A549 treated with ZK216348 at 1 μM for 4 hours (cell line): ENCODE data around the gene GIT1. TPM values are rescaled to one million over a fixed set of nuclear protein-coding genes. Genes with fewer than 3 reads are reported as not detected.

Experiments used
- total RNA-seq: library from RNA; stranded (reverse); fragments of 200-300 nt; extraction: Qiagen RNA extraction; gene quantifications from 5 replicates; pipeline ENCODE4 v1.2.3, GENCODE V29; 2022; ENCODE audit warnings: low read depth

The GIT1 gene, protein sequence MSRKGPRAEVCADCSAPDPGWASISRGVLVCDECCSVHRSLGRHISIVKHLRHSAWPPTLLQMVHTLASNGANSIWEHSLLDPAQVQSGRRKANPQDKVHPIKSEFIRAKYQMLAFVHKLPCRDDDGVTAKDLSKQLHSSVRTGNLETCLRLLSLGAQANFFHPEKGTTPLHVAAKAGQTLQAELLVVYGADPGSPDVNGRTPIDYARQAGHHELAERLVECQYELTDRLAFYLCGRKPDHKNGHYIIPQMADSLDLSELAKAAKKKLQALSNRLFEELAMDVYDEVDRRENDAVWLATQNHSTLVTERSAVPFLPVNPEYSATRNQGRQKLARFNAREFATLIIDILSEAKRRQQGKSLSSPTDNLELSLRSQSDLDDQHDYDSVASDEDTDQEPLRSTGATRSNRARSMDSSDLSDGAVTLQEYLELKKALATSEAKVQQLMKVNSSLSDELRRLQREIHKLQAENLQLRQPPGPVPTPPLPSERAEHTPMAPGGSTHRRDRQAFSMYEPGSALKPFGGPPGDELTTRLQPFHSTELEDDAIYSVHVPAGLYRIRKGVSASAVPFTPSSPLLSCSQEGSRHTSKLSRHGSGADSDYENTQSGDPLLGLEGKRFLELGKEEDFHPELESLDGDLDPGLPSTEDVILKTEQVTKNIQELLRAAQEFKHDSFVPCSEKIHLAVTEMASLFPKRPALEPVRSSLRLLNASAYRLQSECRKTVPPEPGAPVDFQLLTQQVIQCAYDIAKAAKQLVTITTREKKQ
- 57.3 to 90.4 TPM (median 79.2 TPM) in 5 replicates for total RNA-seq

DNA sequence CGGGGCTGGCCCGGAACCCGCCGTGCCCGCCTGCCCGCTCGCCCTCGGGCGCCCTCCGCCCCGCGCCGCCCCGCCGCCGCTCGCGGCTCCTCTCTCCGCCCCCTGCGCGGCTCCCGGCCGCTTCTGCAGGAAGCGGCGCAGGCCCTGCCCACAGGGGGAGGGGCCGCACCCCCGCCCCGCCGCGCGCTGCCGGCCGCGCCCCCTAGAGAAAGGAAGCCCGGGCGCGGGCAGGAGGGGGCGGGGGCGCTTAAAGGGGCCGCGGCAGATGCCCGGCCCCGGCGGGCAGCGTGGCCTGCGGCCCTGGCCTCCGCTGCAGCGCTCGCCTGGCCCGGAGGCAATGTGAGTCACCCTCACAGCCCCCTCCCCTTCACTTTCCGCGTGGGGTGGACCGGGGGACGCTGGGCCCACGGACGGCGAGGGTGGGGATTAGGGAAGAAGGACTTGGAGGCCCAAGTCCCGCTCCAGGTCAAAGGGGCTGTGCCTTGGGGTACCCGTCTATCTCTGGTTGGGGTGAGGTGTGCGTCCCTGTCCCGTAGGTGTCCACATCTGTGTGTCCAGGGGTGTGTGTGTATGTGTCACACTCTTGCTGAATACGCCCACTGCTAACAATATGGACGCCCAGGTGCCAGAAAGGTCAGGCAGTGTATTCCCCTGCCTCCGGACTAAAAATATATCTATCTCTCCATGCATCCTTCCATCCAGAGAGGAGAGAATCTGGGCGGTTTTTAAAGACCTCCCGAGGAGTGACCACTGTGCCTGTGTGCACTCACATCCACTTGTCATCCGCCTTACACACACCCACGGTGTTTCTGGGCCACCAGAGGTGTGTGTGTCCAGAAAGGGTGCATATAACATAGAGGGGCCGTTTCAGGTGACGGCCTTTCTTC, at the start of gene GIT1:
Gene GIT1, minus strand, starts transcription at position 125 of the 887 bp plus-strand sequence. CDS start 270 bp downstream, outside the sequence.

DNA sequence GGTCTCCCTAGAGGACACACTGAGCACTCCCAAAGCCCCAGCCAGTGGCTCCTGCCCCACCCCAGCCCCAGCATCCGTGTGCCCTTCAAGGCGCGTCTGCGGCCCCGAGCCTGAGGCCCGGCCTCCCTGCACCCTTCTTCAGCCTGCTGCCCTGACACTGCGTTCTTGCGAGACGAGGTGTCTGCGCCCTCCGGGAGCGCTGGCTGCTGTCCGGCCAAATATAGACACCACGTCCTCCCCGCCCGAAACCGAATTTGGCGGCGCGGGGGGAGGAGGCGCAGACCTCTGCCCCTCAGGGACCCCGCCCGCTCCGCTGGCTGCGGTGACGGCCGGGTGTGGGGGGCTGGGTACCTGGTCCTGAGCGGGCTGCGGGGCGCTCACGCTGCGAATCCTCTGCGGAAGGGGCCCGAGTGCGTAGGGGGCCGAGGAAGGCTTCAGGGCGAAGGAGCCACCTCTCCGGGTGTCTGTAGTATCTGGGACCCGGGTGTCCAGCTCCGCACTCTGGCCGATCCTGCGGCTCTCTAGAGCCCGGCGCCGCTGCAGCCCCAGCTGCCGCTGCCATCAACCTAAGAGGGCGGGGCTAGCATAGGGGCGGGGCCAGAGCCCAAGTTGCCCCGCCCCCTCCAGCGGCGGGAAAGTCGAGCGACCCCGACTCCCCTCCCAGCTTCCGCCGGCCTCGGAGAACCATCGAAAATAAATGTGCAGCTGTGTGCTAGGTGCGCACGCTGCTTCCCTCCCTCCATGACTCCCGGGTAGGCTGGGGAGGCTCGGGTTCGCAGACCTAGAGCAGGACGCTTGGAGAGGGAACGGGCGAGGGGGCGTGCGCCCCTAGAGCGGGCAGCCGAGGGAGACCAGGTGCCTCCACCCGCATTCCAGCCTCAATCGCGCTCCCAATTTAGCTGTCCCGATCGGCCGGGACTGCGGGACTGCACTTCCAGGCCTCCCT, 33.2 kb upstream of the GIT1 start, which contains the start of gene CORO6:
Gene CORO6, minus strand, starts transcription at position 576 of the 946 bp plus-strand sequence. CDS start 1,491 bp downstream, outside the sequence.

DNA sequence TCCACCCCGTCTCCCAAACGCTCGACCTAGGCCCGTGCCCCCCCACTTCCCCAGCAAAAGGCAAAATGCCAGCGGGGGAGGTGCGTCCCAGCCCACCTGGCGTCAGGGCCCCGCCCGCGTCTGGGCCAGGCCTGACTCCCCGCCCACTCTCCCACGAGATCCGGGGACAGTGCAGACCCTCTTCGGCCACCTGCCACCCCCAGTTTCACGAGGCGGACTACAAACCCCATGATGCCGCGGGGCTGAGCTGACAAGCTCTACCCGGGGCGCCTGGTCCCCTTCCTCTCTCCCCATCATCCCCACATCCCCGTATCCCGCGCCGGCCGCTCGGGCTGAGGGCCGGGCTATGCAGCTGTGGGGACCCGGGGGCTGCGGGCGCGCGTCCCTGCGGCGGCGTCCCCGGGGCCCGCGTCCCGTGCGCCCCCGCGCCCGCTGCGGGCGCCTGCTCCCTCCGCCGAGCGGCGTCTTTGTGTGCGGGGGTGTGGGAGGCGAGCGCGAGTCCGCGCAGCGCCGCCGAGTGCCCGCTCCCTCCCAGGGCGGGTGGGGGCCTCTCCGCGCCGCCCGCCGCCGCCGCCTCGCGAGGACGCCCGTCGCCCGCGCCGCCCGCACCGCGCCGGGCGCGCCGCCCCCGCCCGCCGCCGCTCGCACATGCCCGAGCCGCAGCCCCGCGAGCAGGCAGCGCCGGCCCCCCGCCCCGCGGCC, 3.6 kb upstream of the GIT1 start, which contains the start of gene ANKRD13B:
Gene ANKRD13B, plus strand, starts transcription at position 283 of the 702 bp plus-strand sequence. CDS start 490 bp downstream, outside the sequence.

DNA sequence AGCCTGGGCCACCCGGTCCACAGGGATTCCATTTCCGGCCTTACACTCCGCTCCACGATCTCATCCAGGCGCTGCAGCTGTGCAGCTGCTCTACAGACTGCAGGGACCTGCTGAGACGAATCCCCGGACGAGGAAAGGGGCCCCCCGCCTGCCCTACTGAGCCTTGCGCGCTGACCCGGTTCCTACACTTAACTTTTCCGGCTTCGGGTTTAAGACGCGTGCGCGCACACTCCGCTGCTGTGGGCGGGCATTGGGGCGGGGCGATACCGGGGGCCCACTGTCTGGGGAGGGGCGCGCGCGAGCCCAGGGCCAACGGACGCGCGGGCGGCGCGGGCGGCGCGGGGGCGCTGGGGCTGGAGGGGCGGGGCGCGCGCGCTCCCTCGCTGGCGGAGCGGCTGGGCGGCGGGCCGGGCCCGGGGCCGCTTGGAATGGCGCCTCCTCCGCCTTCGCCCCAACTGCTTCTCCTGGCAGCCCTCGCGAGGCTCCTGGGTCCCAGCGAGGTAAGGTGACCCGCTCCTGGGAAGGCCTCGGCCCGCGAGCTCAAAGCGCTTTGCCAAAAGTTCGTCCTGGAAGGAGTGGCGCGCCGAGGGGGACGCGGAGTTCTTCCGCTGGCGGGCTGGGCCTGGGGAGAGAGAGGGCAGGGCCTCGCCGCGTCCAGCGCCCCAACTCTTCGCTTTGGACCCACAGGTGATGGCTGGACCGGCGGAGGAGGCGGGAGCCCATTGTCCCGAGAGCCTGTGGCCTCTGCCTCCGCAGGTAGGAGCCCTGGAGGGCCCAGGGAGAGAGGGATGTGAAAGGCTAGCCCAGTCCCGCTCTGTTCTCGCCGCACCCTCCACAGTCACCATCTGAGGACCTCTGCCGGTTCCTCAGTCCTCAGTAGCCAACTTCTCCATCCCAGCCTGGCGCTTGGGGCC, 20.9 kb downstream of the GIT1 start, which contains the start of gene TP53I13:
Gene TP53I13, plus strand, starts transcription at position 371 of the 914 bp plus-strand sequence. Its CDS starts 58 bp downstream, at position 429.

DNA sequence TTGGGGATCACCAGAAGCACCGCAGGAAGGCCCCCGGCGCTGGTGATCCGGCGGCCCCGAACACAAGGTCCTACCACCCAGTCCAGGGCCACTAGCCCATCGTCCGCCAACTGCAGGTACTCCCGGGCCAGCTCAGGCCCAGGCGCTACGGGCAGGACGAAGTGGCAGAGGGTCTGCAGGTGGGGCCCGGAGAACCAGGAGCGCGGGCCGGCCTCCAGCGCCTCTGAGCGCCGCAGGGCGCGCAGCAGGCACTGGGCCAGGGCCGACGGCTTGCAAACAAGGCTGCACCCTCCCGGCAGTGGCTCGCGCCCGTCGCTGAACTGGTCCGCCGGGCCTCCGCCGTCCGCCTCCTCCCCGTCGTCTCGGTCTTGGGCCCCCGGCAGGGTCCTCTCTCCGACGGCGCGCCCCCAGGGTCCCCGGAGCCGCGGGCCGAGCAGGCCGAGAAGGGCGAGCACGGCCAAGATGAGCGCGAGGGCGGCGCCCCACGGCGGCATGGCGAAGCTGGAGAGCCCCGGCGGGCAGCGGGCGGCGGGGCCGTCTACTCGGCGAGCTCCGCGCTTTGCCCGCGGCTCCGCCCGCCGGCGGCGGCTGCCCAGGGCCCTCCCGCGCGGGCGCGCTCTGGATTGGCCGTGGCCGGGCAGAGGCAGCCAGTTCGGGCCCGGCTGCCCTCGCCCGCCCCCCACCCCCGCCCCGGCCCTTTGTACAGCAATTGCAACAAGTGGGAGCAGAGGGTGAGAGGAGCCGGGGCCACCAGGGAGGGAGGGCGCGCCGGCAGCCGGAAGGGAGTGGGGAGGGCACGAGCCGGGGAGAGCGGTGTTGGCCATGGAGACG, 22.8 kb downstream of the GIT1 start, which contains the start of gene ABHD15:
Gene ABHD15, minus strand, starts transcription at position 565 of the 831 bp plus-strand sequence. Its CDS starts 71 bp downstream, at position 494.

Other genes with a start within 250 kb of the GIT1 start
- 10.3 to 29.4 TPM (median 21.6 TPM) in 5 replicates for gene TAOK1, start 199.3 kb downstream of the GIT1 start, total RNA-seq
- 19.3 to 27.4 TPM (median 26.2 TPM) in 5 replicates for gene ABHD15, start 22.6 kb downstream of the GIT1 start, total RNA-seq
- gene TP53I13, start 20.9 kb downstream of the GIT1 start, total RNA-seq, result 48.7 to 115 TPM (median 88.7 TPM) in 5 replicates
- gene ANKRD13B, start 3.5 kb upstream of the GIT1 start, total RNA-seq, result 16.7 to 31.0 TPM (median 28.8 TPM) in 5 replicates
- 4.9 to 7.1 TPM (median 5.9 TPM) in 5 replicates for gene CORO6, start 33.3 kb upstream of the GIT1 start, total RNA-seq